ENCODE results near the gene TAS2R46.
"Not testable (repeated sequence)": the region's sequence is repeated elsewhere in the genome, so short reads cannot be mapped to it uniquely, and the experiment has no call there.

Gene TAS2R46

DNA sequence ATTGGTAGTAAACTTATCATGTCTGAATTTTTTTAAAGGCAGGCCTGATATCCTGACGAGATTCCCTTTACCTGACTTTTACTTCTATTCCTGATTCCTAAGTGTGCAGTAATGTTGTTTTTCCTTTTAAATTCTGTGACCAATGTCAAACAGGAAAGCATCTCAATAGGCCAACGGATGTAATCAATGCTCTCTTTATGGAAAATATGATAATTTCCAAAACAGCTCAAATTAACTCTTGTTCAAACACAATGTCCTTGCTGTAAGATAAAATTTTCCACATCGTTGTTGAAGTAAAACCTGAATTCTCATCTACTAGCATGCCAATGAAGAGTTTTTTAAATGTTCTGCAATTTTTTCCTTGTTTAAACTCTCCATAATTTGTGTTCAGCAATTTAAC, 22.9 kb downstream of the TAS2R46 start:
- DNase-seq (ENCODE audit: low spot score), result no peak

DNA sequence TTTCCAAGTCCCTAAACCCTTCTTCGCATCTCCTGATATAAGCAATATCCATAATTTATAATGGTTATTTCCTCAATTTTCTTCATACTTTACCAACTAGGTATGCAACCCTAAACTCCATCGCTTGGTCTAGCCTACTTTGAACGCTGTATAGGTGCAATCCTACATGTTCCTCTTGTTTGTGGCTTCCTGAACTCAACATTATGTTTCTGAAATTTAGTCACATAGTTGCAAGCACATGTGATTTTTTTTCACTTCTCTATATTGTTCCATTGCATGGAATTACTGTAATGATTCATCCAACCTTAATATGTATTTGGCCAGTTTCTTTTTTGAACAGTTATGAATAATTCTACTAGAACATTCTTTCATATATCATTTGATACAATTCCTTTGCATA, 28.1 kb downstream of the TAS2R46 start:
- not testable (repeated sequence) for DNase-seq (ENCODE audit: low spot score)

DNA sequence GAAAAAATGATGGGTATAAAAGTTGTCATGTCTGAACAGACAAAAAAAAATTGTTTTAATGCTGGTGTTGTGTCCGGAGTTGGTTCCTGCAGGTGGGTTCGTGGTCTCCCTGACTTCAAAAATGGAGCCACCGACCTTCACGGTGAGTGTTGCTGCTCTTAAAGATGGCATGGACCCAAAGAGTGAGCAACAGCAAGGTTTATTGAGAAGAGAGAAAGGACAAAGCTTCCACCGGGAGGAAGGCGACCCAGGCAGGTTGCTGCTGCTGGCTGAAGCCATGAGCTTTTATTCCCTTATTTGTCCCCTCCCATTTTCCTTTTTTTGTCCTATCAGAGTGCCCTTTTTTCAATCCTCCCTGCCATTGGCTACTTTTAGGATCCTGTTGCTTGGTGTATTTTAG, 30.8 kb downstream of the TAS2R46 start, which contains the start of gene TAS2R31:
Gene TAS2R31, minus strand, starts transcription at position 101 of the 400 bp plus-strand sequence. Its CDS starts 72 bp downstream, at position 29.
- DNase-seq (ENCODE audit: low spot score), result no peak

DNA sequence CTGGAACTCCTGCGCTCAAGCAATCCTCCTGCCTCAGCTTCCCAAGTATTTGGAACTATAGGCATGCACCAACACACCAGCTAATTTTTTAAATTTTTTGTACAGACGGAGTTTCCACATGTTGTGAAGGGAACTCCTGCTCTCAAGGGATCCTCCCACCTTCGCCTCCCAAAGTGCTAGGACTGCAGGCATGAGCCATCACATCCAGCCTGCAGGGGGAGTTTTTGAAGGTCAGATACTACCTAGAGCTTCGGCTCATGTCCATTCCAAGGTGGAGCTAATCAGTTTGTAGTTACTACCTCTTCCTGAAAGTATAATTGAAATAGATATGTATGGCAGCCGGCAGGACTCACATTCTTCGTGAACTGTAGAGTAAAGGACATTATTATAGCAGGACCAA, 36.0 kb downstream of the TAS2R46 start:
- DNase-seq (ENCODE audit: low spot score), result no peak

DNA sequence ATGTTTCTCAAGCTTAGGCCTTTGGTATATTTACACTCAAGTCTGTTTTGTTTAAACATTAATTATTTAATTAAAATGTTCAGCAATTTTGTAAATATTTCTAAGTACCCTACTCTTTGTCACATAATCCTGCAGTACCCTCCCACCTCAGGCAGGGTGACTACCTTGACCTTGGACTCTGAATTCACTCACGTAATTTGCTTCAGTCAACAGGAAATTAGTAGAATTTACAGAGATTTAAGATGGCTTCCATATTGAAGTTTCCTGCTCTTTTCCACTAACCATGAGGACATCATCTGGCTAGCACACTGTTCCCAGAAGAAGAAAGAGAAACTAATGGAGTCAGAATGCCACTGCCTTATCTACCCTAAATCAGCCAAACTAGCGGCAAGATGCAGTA, 38.7 kb downstream of the TAS2R46 start:
- no peak for DNase-seq (ENCODE audit: low spot score)

DNA sequence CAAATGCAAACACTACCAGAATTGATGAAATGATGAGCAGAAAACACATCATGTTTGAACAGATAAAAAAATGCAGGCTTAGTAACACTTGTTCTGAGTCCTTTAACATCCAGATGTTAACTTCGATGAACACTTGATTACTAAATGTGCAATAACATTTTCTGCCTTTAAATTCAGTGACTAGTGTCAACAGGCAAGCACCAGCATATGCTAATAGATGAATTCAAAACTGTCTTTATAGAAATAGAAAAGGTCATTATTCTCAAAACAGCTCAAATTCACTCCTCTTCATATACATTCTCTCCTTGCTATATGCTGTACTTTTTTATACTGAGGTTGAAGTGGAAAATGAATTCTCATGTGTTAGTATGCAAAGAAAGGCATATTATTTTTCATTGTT, 39.6 kb downstream of the TAS2R46 start, which contains the start of gene TAS2R19:
Gene TAS2R19, minus strand, starts transcription at position 101 of the 400 bp plus-strand sequence. Its CDS starts 49 bp downstream, at position 52.
- no peak for DNase-seq (ENCODE audit: low spot score)

DNA sequence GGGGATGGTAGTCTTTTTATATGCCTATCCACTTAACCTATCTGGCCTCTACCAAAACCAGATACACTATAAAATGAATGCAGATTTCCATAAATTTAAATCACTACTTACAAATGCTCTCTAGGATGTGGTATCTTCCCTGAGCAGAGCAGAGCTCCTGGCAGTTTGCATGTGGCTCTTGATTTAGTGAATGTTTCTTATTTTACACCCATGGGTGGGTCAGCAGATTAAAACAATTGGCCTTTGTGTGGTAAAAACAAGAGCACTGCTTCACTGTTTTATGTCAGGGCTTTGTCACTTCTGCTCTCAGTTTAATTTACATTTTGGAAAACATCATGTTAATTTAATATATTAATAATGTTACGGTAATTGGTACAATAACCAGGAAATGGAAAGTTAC, 45.2 kb downstream of the TAS2R46 start:
- no peak for DNase-seq (ENCODE audit: low spot score)

DNA sequence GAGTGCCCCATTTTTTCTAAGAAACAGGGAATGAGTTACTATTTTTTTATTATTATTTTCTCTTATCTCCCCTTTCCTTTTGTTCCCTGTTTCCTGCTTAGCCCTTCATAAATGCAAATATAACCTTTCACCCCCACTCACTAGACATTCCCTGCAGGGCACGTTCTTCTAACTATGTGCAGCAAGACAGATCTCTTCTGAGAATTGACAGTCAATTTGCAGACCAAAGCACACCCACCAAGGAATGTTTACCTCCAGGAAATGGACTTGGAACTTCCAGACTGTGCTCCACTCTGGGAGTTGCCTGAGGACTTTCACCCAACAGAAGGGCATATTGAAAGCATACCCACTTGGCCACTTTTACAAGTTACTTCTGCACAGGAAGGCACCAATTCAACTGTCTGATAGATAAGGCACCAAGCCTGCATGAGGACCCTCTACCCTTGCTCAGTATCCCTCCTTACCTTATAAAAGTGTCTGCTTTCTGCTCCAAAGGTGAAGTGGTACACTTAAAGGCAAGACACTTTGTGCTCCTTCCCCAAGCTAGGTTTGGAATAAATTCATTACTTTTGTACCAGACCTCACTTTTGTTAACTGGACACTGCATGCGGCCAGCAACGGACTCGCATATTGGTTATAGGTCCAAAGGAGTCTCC, 46.2 kb downstream of the TAS2R46 start:
- peak; percentile 7 for DNase-seq (ENCODE audit: low spot score)

DNA sequence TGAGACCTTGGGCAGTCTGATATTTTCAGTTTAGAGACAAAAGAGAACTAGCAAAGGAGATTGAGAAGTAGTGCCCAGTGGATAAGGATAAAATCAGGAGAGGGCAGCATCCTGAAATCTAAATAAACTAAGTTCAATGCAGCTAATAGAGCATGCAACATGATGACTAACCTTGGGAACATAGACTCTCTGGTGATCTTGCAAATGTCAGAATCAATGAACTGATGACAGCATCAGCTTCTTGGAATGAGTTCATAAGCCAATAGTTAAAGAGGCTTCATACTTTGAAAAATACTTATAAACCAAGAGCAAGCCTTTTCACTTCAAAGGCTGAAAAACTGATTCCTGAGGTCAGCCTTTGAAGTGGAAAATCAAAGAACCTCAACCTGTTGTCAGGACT, 47.9 kb downstream of the TAS2R46 start:
- DNase-seq (ENCODE audit: low spot score), result no peak
